ENCODE data around the gene NRXN3. TPM values are rescaled to one million over a fixed set of nuclear protein-coding genes. Genes with fewer than 3 reads are reported as not detected.
A peak's percentile ranks its signal among the peaks of the same experiment; 100 is the strongest.

Gene NRXN3
- total and polyA plus RNA-seq, 2 experiments from 2014 or later: 1.0 to 1.8 TPM

- Mint-ChIP-seq H3K27me3 (ENCODE audit: insufficient read depth, low read depth, poor library complexity) (peaks cover 4% of the 10 kb centered on the region), H3K36me3 (ENCODE audit: low read depth) (no peaks in the 10 kb centered on the region), H3K4me3 (no peak overlapping the region), H3K9me3 (peaks cover 3% of the 10 kb centered on the region; the same call in 1 of the 3 replicates), H3K27ac (no peak overlapping the region), H3K4me1 (peaks cover 5% of the 10 kb centered on the region; the same call in 2 of the 3 replicates)
- Histone ChIP-seq H2AFZ (no peak overlapping the region), H3K4me2 (no peak overlapping the region), H3F3A (replicated peaks; ENCODE audit: low read depth) (no peaks in the 10 kb centered on the region), H3K4me3 (no peak overlapping the region), H3K4me1 (ENCODE audit: insufficient read depth) (no peaks in the 10 kb centered on the region), H3K27ac (ENCODE audit: low read depth) (no peak overlapping the region), H3K9me2 (ENCODE audit: insufficient read depth) (no peaks in the 10 kb centered on the region), H3K27me3 (ENCODE audit: insufficient read depth) (no peaks in the 10 kb centered on the region), H4K20me1 (replicated peaks; ENCODE audit: insufficient read depth) (no peaks in the 10 kb centered on the region), H3K36me3 (ENCODE audit: insufficient read depth) (no peaks in the 10 kb centered on the region), H3K79me2 (replicated peaks; ENCODE audit: insufficient read depth) (no peaks in the 10 kb centered on the region)
- TF ChIP-seq ZNF462 (CRISPR knock-in tag; IDR thresholded peaks at IDR 0.05) (no peak), CTCF (conservative IDR thresholded peaks at IDR 0.05; ENCODE audit: low read depth in 2 of 2) (no peak), ZNF114 (CRISPR knock-in tag; IDR thresholded peaks at IDR 0.05) (no peak)
- ATAC-seq: peak; percentile 48; the same call in 2 of the 3 replicates
- DNase-seq (ENCODE audit: low spot score): no peak
Measured at GRCh38 chr14:78798757-78799156, 628.6 kb downstream of the NRXN3 start.

DNA sequence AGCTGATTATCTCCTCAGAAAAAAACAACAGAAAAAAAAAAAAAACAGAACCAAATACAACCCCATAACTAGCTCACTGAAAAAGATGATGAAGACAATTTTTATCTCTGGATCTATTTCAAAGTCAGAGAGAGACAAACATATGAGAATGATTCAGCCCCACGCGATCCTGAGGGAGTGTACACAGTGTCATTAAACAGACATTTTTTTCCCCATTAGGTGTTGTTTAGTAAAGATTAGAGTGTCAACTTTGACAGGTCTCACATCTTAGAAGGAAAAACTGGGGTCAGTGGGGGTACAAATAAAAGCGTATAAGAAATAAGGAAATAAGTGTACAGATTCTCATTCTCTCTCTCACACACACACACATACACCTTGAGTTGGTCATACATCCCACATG, 635.4 kb downstream of the NRXN3 start:
- no peaks in the 10 kb centered on the region for H3K36me3 Mint-ChIP-seq (ENCODE audit: low read depth)
- peaks cover 4% of the 10 kb centered on the region; the same call in 1 of the 3 replicates for H3K4me1 Mint-ChIP-seq
- Histone ChIP-seq H3K4me1 (ENCODE audit: insufficient read depth) (no peaks in the 10 kb centered on the region), H3K4me3 (no peak overlapping the region), H4K20me1 (replicated peaks; ENCODE audit: insufficient read depth) (no peaks in the 10 kb centered on the region), H2AFZ (no peak overlapping the region), H3K79me2 (replicated peaks; ENCODE audit: insufficient read depth) (no peaks in the 10 kb centered on the region), H3K36me3 (ENCODE audit: insufficient read depth) (no peaks in the 10 kb centered on the region), H3F3A (replicated peaks; ENCODE audit: low read depth) (no peaks in the 10 kb centered on the region), H3K27me3 (ENCODE audit: insufficient read depth) (no peaks in the 10 kb centered on the region), H3K9me2 (ENCODE audit: insufficient read depth) (no peaks in the 10 kb centered on the region), H3K27ac (ENCODE audit: low read depth) (no peak overlapping the region), H3K4me2 (no peak overlapping the region)
- DNase-seq (ENCODE audit: low spot score) (no peak), ATAC-seq (no peak)
- H3K9me3 Mint-ChIP-seq: no peaks in the 10 kb centered on the region
- H3K27me3 Mint-ChIP-seq (ENCODE audit: insufficient read depth, low read depth, poor library complexity): peaks cover 4% of the 10 kb centered on the region
- H3K27ac Mint-ChIP-seq: no peak overlapping the region
- H3K4me3 Mint-ChIP-seq: no peak overlapping the region
- TF ChIP-seq POLR2AphosphoS5 (IDR thresholded peaks at IDR 0.05; ENCODE audit: low read depth) (no peak), ZNF331 (CRISPR knock-in tag; IDR thresholded peaks at IDR 0.05; ENCODE audit: low read depth) (no peak), NANOG (IDR thresholded peaks at IDR 0.05; ENCODE audit: borderline replicate concordance) (no peak), STAT1 (IDR thresholded peaks at IDR 0.05; ENCODE audit: unreplicated experiment) (no peak)
- TF ChIP-seq, protein P1, sequence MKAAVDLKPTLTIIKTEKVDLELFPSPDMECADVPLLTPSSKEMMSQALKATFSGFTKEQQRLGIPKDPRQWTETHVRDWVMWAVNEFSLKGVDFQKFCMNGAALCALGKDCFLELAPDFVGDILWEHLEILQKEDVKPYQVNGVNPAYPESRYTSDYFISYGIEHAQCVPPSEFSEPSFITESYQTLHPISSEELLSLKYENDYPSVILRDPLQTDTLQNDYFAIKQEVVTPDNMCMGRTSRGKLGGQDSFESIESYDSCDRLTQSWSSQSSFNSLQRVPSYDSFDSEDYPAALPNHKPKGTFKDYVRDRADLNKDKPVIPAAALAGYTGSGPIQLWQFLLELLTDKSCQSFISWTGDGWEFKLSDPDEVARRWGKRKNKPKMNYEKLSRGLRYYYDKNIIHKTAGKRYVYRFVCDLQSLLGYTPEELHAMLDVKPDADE (IDR thresholded peaks at IDR 0.05): no peak
- TF ChIP-seq, protein P2, sequence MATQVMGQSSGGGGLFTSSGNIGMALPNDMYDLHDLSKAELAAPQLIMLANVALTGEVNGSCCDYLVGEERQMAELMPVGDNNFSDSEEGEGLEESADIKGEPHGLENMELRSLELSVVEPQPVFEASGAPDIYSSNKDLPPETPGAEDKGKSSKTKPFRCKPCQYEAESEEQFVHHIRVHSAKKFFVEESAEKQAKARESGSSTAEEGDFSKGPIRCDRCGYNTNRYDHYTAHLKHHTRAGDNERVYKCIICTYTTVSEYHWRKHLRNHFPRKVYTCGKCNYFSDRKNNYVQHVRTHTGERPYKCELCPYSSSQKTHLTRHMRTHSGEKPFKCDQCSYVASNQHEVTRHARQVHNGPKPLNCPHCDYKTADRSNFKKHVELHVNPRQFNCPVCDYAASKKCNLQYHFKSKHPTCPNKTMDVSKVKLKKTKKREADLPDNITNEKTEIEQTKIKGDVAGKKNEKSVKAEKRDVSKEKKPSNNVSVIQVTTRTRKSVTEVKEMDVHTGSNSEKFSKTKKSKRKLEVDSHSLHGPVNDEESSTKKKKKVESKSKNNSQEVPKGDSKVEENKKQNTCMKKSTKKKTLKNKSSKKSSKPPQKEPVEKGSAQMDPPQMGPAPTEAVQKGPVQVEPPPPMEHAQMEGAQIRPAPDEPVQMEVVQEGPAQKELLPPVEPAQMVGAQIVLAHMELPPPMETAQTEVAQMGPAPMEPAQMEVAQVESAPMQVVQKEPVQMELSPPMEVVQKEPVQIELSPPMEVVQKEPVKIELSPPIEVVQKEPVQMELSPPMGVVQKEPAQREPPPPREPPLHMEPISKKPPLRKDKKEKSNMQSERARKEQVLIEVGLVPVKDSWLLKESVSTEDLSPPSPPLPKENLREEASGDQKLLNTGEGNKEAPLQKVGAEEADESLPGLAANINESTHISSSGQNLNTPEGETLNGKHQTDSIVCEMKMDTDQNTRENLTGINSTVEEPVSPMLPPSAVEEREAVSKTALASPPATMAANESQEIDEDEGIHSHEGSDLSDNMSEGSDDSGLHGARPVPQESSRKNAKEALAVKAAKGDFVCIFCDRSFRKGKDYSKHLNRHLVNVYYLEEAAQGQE (IDR thresholded peaks at IDR 0.05; ENCODE audit: unreplicated experiment): no peak

Data from GM23338 (cell line).